DND-41 (cell line): ENCODE data around the gene UPK1A.

ENCODE experiments used
- ATAC-seq: fragments of 200-7000 bp; cut with Tn5 transposase; 3 replicates; pipeline ENCODE4 v1.9.1; 2021; ENCODE audit warnings: low read depth; ENCODE audit not compliant: insufficient read depth
- DNase-seq: peaks from one replicate; pipeline ENCODE4 v3.0.0-alpha.2; 2020
- H2AFZ ChIP-seq: 2 replicates; pipeline ENCODE4 v1.6.0; 2012; ENCODE audit warnings: low read depth, low read length
- H3K27ac ChIP-seq: 2 replicates; pipeline ENCODE4 v1.5.1; 2012; ENCODE audit warnings: low read length, inconsistent platforms
- H3K27me3 ChIP-seq: fragments of 200-600 bp; sonication (generic); 2 replicates; pipeline ENCODE4 v1.6.0; 2012; ENCODE audit warnings: low read length, mild to moderate bottlenecking, inconsistent platforms; ENCODE audit not compliant: insufficient read depth, poor library complexity
- H3K36me3 ChIP-seq: 2 replicates; pipeline ENCODE4 v1.5.1; 2012; ENCODE audit warnings: low read length, inconsistent platforms; ENCODE audit not compliant: insufficient read depth
- H3K4me1 ChIP-seq: 2 replicates; pipeline ENCODE4 v1.5.1; 2012; ENCODE audit warnings: mild to moderate bottlenecking, low read length; ENCODE audit not compliant: insufficient read depth
- H3K4me2 ChIP-seq: 2 replicates; pipeline ENCODE4 v1.6.0; 2012; ENCODE audit warnings: mild to moderate bottlenecking, moderate library complexity, low read length, inconsistent platforms; ENCODE audit not compliant: insufficient read depth
- H3K4me3 ChIP-seq, 2 experiments: fragments of 200-600 bp in 1 of 2; shearing (Covaris generic) in 1 of 2; 2 replicates each; pipeline ENCODE4 v1.5.1; 2012 to 2016; ENCODE audit warnings: inconsistent platforms in 2 of 2, low read length in 2 of 2, mild to moderate bottlenecking in 2 of 2, low read depth in 1 of 2, moderate library complexity in 1 of 2
- H3K79me2 ChIP-seq: 2 replicates; pipeline ENCODE4 v1.6.0; 2012; ENCODE audit warnings: low read length, inconsistent platforms; ENCODE audit not compliant: insufficient read depth
- H3K9ac ChIP-seq: 2 replicates; pipeline ENCODE4 v1.6.0; 2012; ENCODE audit warnings: low read depth, mild to moderate bottlenecking, inconsistent platforms, low read length, moderate library complexity
- H3K9me3 ChIP-seq: 2 replicates; pipeline ENCODE4 v1.5.1; 2012; ENCODE audit warnings: low read length, moderate library complexity, mild to moderate bottlenecking, inconsistent platforms; ENCODE audit not compliant: insufficient read depth, severe bottlenecking
- H4K20me1 ChIP-seq: 2 replicates; pipeline ENCODE4 v1.6.0; 2012; ENCODE audit warnings: low read length; ENCODE audit not compliant: insufficient read depth
- EZH2 ChIP-seq: IDR thresholded peaks from 3 replicates; pipeline ENCODE4 v1.6.1; 2012; ENCODE audit warnings: borderline replicate concordance, low read depth, mild to moderate bottlenecking, moderate library complexity, low read length, inconsistent platforms; ENCODE audit not compliant: severe bottlenecking
- TF ChIP-seq, protein P1 (sequence below): IDR thresholded peaks from 2 replicates; pipeline ENCODE4 v1.5.1; 2012; ENCODE audit warnings: borderline replicate concordance, low read length, moderate library complexity, mild to moderate bottlenecking; ENCODE audit not compliant: poor library complexity, severe bottlenecking; ENCODE audit errors: extremely low read depth

The UPK1A gene

GRCh38 chr19:35633727-35634440 lies 32.4 kb upstream of the UPK1A start:
- no peaks in the 10 kb centered on the region for H3K9me3 ChIP-seq
- H3K79me2 ChIP-seq = peaks cover 13% of the 10 kb centered on the region
- peaks cover 80% of the 10 kb centered on the region for H3K36me3 ChIP-seq
- no peak overlapping the region for H2AFZ ChIP-seq
- peaks cover 18% of the 10 kb centered on the region for H3K4me1 ChIP-seq
- no peak overlapping the region for H3K9ac ChIP-seq
- no peaks in the 10 kb centered on the region for H3K27me3 ChIP-seq
- H3K27ac ChIP-seq = no peak overlapping the region
- DNase-seq (no peak), ATAC-seq (no peak)
- TF ChIP-seq, protein P1, sequence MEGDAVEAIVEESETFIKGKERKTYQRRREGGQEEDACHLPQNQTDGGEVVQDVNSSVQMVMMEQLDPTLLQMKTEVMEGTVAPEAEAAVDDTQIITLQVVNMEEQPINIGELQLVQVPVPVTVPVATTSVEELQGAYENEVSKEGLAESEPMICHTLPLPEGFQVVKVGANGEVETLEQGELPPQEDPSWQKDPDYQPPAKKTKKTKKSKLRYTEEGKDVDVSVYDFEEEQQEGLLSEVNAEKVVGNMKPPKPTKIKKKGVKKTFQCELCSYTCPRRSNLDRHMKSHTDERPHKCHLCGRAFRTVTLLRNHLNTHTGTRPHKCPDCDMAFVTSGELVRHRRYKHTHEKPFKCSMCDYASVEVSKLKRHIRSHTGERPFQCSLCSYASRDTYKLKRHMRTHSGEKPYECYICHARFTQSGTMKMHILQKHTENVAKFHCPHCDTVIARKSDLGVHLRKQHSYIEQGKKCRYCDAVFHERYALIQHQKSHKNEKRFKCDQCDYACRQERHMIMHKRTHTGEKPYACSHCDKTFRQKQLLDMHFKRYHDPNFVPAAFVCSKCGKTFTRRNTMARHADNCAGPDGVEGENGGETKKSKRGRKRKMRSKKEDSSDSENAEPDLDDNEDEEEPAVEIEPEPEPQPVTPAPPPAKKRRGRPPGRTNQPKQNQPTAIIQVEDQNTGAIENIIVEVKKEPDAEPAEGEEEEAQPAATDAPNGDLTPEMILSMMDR = no peak
- no peak overlapping the region for H3K4me2 ChIP-seq
- no peak overlapping the region for H3K4me3 ChIP-seq
- H4K20me1 ChIP-seq = no peaks in the 10 kb centered on the region; the same call in 1 of the 2 replicates

DNA sequence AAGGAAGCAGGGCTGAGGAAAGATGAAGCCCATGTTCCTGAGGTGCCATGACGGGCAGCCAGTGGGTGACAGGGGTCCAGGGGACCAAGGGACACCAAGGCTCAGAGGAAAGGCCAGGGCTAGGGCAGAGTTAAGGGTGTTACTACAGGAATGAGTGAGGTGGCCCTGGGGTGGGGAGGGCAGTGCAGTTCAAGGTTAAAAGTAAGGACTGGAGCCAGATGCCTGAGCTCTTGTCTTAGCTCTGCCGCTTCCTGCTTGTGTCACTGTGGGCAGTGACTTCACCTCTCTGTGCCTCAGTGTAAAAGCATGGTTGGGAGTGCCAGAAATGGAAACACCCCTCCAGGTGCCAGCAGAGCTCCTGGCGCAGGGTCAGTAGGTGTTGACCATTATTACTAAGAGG lies 29.7 kb upstream of the UPK1A start:
- Histone ChIP-seq H3K4me3 (no peak overlapping the region), H3K27ac (no peak overlapping the region), H4K20me1 (no peaks in the 10 kb centered on the region; the same call in 1 of the 2 replicates), H3K27me3 (no peaks in the 10 kb centered on the region), H3K9ac (no peak overlapping the region), H3K9me3 (no peaks in the 10 kb centered on the region), H3K4me1 (no peaks in the 10 kb centered on the region), H3K36me3 (peaks cover 65% of the 10 kb centered on the region), H3K4me2 (no peak overlapping the region), H3K79me2 (no peaks in the 10 kb centered on the region), H2AFZ (no peak overlapping the region)
- TF ChIP-seq EZH2 = no peak
- TF ChIP-seq, protein P1 = no peak
- DNase-seq (no peak), ATAC-seq (no peak)

GRCh38 chr19:35637165-35637564 lies 29.2 kb upstream of the UPK1A start:
- ATAC-seq (no peak), DNase-seq (no peak)
- no peaks in the 10 kb centered on the region for H3K9me3 ChIP-seq
- no peaks in the 10 kb centered on the region for H3K4me1 ChIP-seq
- H3K36me3 ChIP-seq = peaks cover 60% of the 10 kb centered on the region
- H4K20me1 ChIP-seq = no peaks in the 10 kb centered on the region; the same call in 1 of the 2 replicates
- H3K9ac ChIP-seq = no peak overlapping the region
- TF ChIP-seq, protein P1 = no peak
- no peak for TF ChIP-seq EZH2
- H3K79me2 ChIP-seq = no peaks in the 10 kb centered on the region
- H3K4me3 ChIP-seq = no peak overlapping the region
- H2AFZ ChIP-seq = no peak overlapping the region
- no peaks in the 10 kb centered on the region for H3K27me3 ChIP-seq
- no peak overlapping the region for H3K4me2 ChIP-seq
- no peak overlapping the region for H3K27ac ChIP-seq

DNA sequence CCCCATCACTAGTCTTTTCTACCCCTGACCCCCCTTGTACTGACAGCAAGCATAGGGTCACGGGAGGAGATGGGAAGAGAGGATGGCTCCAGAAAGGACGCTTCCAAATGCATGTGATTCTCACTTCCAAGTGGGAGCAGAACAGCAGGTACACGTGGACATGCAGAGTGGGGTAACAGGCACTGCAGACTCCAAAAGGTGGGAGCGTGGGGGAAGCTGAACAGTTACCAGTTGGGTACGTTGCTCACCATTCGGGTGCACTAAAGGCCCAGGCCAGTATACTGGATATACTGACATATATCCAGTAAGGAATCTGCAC lies 27.0 kb upstream of the UPK1A start:
- Histone ChIP-seq H3K79me2 (no peaks in the 10 kb centered on the region), H3K4me3 (no peak overlapping the region), H3K27me3 (no peaks in the 10 kb centered on the region), H3K9me3 (no peaks in the 10 kb centered on the region), H3K4me1 (peaks cover 21% of the 10 kb centered on the region), H3K27ac (no peak overlapping the region), H3K9ac (no peak overlapping the region), H3K4me2 (no peak overlapping the region), H3K36me3 (peaks cover 39% of the 10 kb centered on the region), H4K20me1 (0 out of 2 replicates have a peak, but pooled peaks cover 3% of the 10 kb centered on the region), H2AFZ (no peak overlapping the region)
- ATAC-seq (no peak), DNase-seq (no peak)
- TF ChIP-seq, protein P1 = no peak
- TF ChIP-seq EZH2 = no peak
